WTC11 (cell line): Measurements from ENCODE around the gene KRTAP10-3. TPM values are rescaled to one million over a fixed set of nuclear protein-coding genes. Genes with fewer than 3 reads are reported as not detected.
A peak's percentile ranks its signal among the peaks of the same experiment; 100 is the strongest.

Experiments used
- ATAC-seq: fragments of 200-7000 bp; cut with Tn5 transposase; 2 replicates; pipeline ENCODE4 v1.10.0; 2021; ENCODE audit warnings: mild to moderate bottlenecking, moderate library complexity
- CTCF ChIA-PET: fragments of 300-600 bp; sonication (Branson Sonifier 250); formaldehyde crosslinking; loops from one replicate; lab custom pipeline; 2021; ENCODE audit warnings: antibody characterized with exemption; lab: Charles Lee
- POLR2A ChIA-PET: fragments of 350-600 bp; sonication (Branson Sonifier 250); formaldehyde crosslinking; loops from one replicate; lab custom pipeline; 2021; ENCODE audit warnings: antibody characterized with exemption; lab: Charles Lee
- DNase-seq: peaks from one replicate; pipeline ENCODE4 v3.0.0; 2021; ENCODE audit warnings: low spot score
- H3K27ac Mint-ChIP-seq: 2 replicates; pipeline ENCODE4 v1.8.0; 2021; ENCODE audit warnings: mixed read lengths
- H3K27me3 Mint-ChIP-seq: 2 replicates; pipeline ENCODE4 v1.8.0; 2021; ENCODE audit warnings: low read depth, mild to moderate bottlenecking, moderate library complexity, mixed read lengths
- H3K36me3 Mint-ChIP-seq: 2 replicates; pipeline ENCODE4 v1.8.0; 2021; ENCODE audit warnings: mixed read lengths
- H3K4me1 Mint-ChIP-seq: 2 replicates; pipeline ENCODE4 v1.8.0; 2022; ENCODE audit warnings: mixed read lengths
- H3K4me3 Mint-ChIP-seq: 2 replicates; pipeline ENCODE4 v1.8.0; 2021; ENCODE audit warnings: mild to moderate bottlenecking, moderate library complexity, mixed read lengths
- H3K9me3 Mint-ChIP-seq: 2 replicates; pipeline ENCODE4 v1.8.0; 2021; ENCODE audit warnings: mixed read lengths
- ARID4B ChIP-seq: sonication (generic); formaldehyde crosslinking; IDR thresholded peaks from 2 replicates; pipeline ENCODE4 v1.8.0; 2023; ENCODE audit warnings: missing genetic modification reagents, mild to moderate bottlenecking, borderline replicate concordance
- CDX4 ChIP-seq: fragments of 250-450 bp; sonication (Bioruptor Pico); IDR thresholded peaks from 2 replicates; pipeline ENCODE4 v1.9.0; 2021; ENCODE audit warnings: moderate library complexity, mild to moderate bottlenecking, inconsistent platforms, borderline replicate concordance
- E2F1 ChIP-seq: sonication (generic); formaldehyde crosslinking; IDR thresholded peaks from 2 replicates; pipeline ENCODE4 v1.8.0; 2022; ENCODE audit warnings: mild to moderate bottlenecking, missing genetic modification reagents
- JAZF1 ChIP-seq: fragments of 250-450 bp; sonication (Bioruptor Pico); IDR thresholded peaks from 2 replicates; pipeline ENCODE4 v1.9.0; 2021; ENCODE audit warnings: moderate library complexity, mild to moderate bottlenecking, inconsistent platforms
- MXD4 ChIP-seq: fragments of 250-450 bp; sonication (Bioruptor Pico); IDR thresholded peaks from 2 replicates; pipeline ENCODE4 v1.8.0; 2021; ENCODE audit warnings: mild to moderate bottlenecking, moderate library complexity, borderline replicate concordance
- PREB ChIP-seq: sonication (generic); formaldehyde crosslinking; IDR thresholded peaks from 2 replicates; pipeline ENCODE4 v1.8.1; 2022; ENCODE audit warnings: mild to moderate bottlenecking, missing genetic modification reagents, moderate library complexity, borderline replicate concordance
- RORB ChIP-seq: fragments of 250-450 bp; sonication (Bioruptor Pico); IDR thresholded peaks from 2 replicates; pipeline ENCODE4 v1.9.0; 2021; ENCODE audit warnings: mild to moderate bottlenecking
- SOX15 ChIP-seq: fragments of 250-450 bp; sonication (Bioruptor Pico); IDR thresholded peaks from 2 replicates; pipeline ENCODE4 v1.9.0; 2021; ENCODE audit warnings: mild to moderate bottlenecking
- TEAD1 ChIP-seq: sonication (generic); formaldehyde crosslinking; IDR thresholded peaks from 2 replicates; pipeline ENCODE4 v1.8.0; 2022; ENCODE audit warnings: mild to moderate bottlenecking, missing genetic modification reagents
- ZNF396 ChIP-seq: fragments of 250-450 bp; sonication (Bioruptor Pico); IDR thresholded peaks from 2 replicates; pipeline ENCODE4 v1.8.0; 2021; ENCODE audit warnings: mild to moderate bottlenecking, moderate library complexity, borderline replicate concordance
- ZNF423 ChIP-seq: fragments of 250-450 bp; sonication (Bioruptor Pico); IDR thresholded peaks from 2 replicates; pipeline ENCODE4 v2.1.2; 2022; ENCODE audit warnings: mild to moderate bottlenecking, moderate library complexity
- ZNF425 ChIP-seq: fragments of 250-450 bp; sonication (Bioruptor Pico); conservative IDR thresholded peaks from 2 replicates; pipeline ENCODE4 v1.9.0; 2021; ENCODE audit warnings: mild to moderate bottlenecking
- total RNA-seq: library from RNA; stranded (reverse); gene quantifications from 3 replicates; pipeline ENCODE4 v1.2.3, GENCODE V29; 2021
- TF ChIP-seq, protein P1 (sequence below): sonication (generic); formaldehyde crosslinking; IDR thresholded peaks from 2 replicates; pipeline ENCODE4 v1.8.0; 2022; ENCODE audit warnings: mild to moderate bottlenecking, missing genetic modification reagents
- TF ChIP-seq, protein P2 (sequence below): sonication (generic); formaldehyde crosslinking; IDR thresholded peaks from 2 replicates; pipeline ENCODE4 v1.8.1; 2023; ENCODE audit warnings: mild to moderate bottlenecking, missing genetic modification reagents

Gene KRTAP10-3
- total RNA-seq, 1 experiment from 2014 or later: not detected

- peaks cover 20% of the 10 kb centered on the region for H3K9me3 Mint-ChIP-seq
- peak; percentile 75 for ATAC-seq
- H3K27me3 Mint-ChIP-seq: peaks cover 5% of the 10 kb centered on the region; the same call in 1 of the 2 replicates
- no peak for TF ChIP-seq TEAD1 (CRISPR knock-in tag)
- TF ChIP-seq, protein P1, sequence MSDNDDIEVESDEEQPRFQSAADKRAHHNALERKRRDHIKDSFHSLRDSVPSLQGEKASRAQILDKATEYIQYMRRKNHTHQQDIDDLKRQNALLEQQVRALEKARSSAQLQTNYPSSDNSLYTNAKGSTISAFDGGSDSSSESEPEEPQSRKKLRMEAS: 0 out of 2 replicates have a peak, but pooled peaks have one; percentile 36
- peaks cover 8% of the 10 kb centered on the region for H3K36me3 Mint-ChIP-seq
- ChIA-PET CTCF (interaction anchor here (1.2 to 1.3 kb wide), 3 partner anchors 31 to 244 kb away, joined by 3 to 7 read pairs (median 6); partner anchors contain the start of gene KRTAP10-5), POLR2A (no interaction called here)
- H3K27ac Mint-ChIP-seq: peak overlapping the region; percentile 92
- no peak for DNase-seq
- H3K4me1 Mint-ChIP-seq: peaks cover 51% of the 10 kb centered on the region
- H3K4me3 Mint-ChIP-seq: no peak overlapping the region
These were observed 9.7 kb downstream of the KRTAP10-3 start for GRCh38 chr21:44548922-44549321.

GRCh38 chr21:44548381-44548780 is 10.2 kb downstream of the KRTAP10-3 start:
- Mint-ChIP-seq H3K36me3 (peaks cover 8% of the 10 kb centered on the region), H3K4me1 (peaks cover 51% of the 10 kb centered on the region), H3K9me3 (peaks cover 20% of the 10 kb centered on the region), H3K4me3 (peak overlapping the region; percentile 14; the same call in 1 of the 2 replicates), H3K27ac (peak overlapping the region; percentile 92), H3K27me3 (peaks cover 5% of the 10 kb centered on the region; the same call in 1 of the 2 replicates)
- TF ChIP-seq RORB (CRISPR knock-in tag) (no peak), TEAD1 (CRISPR knock-in tag) (no peak), PREB (no peak)
- TF ChIP-seq, protein P1: no peak
- no peak for DNase-seq
- POLR2A ChIA-PET: no interaction called here
- ATAC-seq: no peak
- CTCF ChIA-PET: interaction anchor here (1.3 kb wide), 1 partner anchor 245 kb away, joined by 7 read pairs; no protein-coding TSS in a partner anchor

GRCh38 chr21:44547656-44548331 is 10.8 kb downstream of the KRTAP10-3 start:
- Mint-ChIP-seq H3K4me3 (no peak overlapping the region), H3K36me3 (peaks cover 8% of the 10 kb centered on the region), H3K27me3 (peaks cover 5% of the 10 kb centered on the region; the same call in 1 of the 2 replicates), H3K27ac (peak overlapping the region; percentile 92), H3K9me3 (peaks cover 20% of the 10 kb centered on the region), H3K4me1 (peaks cover 46% of the 10 kb centered on the region)
- ChIA-PET POLR2A (no interaction called here), CTCF (no interaction called here)
- TF ChIP-seq JAZF1 (CRISPR knock-in tag) (no peak), CDX4 (CRISPR knock-in tag) (no peak), MXD4 (no peak), SOX15 (CRISPR knock-in tag) (no peak), E2F1 (CRISPR knock-in tag) (no peak), ARID4B (no peak), ZNF425 (CRISPR knock-in tag) (no peak), ZNF423 (CRISPR knock-in tag) (no peak), ZNF396 (CRISPR knock-in tag) (no peak)
- TF ChIP-seq, protein P2, sequence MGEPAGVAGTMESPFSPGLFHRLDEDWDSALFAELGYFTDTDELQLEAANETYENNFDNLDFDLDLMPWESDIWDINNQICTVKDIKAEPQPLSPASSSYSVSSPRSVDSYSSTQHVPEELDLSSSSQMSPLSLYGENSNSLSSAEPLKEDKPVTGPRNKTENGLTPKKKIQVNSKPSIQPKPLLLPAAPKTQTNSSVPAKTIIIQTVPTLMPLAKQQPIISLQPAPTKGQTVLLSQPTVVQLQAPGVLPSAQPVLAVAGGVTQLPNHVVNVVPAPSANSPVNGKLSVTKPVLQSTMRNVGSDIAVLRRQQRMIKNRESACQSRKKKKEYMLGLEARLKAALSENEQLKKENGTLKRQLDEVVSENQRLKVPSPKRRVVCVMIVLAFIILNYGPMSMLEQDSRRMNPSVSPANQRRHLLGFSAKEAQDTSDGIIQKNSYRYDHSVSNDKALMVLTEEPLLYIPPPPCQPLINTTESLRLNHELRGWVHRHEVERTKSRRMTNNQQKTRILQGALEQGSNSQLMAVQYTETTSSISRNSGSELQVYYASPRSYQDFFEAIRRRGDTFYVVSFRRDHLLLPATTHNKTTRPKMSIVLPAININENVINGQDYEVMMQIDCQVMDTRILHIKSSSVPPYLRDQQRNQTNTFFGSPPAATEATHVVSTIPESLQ (CRISPR knock-in tag): no peak
- ATAC-seq (no peak), DNase-seq (no peak)
